Fibroblast of lung (primary cell): ENCODE results near the gene FAM53C.

Source experiments
- EZH2 ChIP-seq: IDR thresholded peaks from 2 replicates; pipeline ENCODE4 v1.5.1; 2012; ENCODE audit warnings: low read length, control low read depth, mild to moderate bottlenecking; ENCODE audit errors: missing control alignments
- TF ChIP-seq, protein P1 (sequence below), 2 donors: IDR thresholded peaks in 1 of 2; conservative IDR thresholded peaks in 1 of 2; 1 replicate in 1 of 2; 2 replicates in 1 of 2; pipeline ENCODE4 v1.5.1; 2011 to 2012; ENCODE audit warnings: low read length in 2 of 2, control low read depth in 1 of 2, inconsistent platforms in 1 of 2, low read depth in 1 of 2, mild to moderate bottlenecking in 1 of 2

DNA sequence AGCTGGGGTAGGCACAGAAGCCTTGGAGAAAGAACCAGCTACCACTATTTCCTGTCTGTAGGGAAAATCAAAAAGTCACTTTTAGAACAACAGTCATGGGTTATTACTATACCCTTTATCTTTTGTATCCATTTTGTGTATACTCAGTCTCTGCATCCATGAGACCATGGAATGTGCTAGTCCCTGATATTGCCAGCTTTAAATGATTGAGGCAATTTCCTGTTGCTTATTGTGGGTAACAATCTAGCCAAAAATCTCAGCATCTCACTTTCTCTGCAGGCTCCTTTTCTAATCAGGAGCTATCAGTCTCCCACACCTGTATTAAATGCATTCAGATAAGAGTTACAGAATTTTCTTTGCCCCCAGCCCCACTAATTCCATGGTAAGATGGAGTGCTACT lies 13.5 kb downstream of the FAM53C start:
- TF ChIP-seq, protein P1, sequence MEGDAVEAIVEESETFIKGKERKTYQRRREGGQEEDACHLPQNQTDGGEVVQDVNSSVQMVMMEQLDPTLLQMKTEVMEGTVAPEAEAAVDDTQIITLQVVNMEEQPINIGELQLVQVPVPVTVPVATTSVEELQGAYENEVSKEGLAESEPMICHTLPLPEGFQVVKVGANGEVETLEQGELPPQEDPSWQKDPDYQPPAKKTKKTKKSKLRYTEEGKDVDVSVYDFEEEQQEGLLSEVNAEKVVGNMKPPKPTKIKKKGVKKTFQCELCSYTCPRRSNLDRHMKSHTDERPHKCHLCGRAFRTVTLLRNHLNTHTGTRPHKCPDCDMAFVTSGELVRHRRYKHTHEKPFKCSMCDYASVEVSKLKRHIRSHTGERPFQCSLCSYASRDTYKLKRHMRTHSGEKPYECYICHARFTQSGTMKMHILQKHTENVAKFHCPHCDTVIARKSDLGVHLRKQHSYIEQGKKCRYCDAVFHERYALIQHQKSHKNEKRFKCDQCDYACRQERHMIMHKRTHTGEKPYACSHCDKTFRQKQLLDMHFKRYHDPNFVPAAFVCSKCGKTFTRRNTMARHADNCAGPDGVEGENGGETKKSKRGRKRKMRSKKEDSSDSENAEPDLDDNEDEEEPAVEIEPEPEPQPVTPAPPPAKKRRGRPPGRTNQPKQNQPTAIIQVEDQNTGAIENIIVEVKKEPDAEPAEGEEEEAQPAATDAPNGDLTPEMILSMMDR (conservative IDR thresholded peaks at IDR 0.05 in 1 of 2, IDR thresholded peaks at IDR 0.05 in 1 of 2; ENCODE audit: low read depth in 1 of 2, low read length in 2 of 2): no peak
- no peak for TF ChIP-seq EZH2
